ENCODE data around the gene GFI1B.

- peak; percentile 85 for TF ChIP-seq MAX (IDR thresholded peaks at IDR 0.05; ENCODE audit: low read depth, low read length)
- no peak for TF ChIP-seq POLR2A (IDR thresholded peaks at IDR 0.05; ENCODE audit: extremely low read depth, insufficient read length)
- TF ChIP-seq CTCF (IDR thresholded peaks at IDR 0.05; ENCODE audit: low read depth, low read length) = no peak
- TF ChIP-seq MYC (IDR thresholded peaks at IDR 0.05; ENCODE audit: low read depth, low read length) = peak; percentile 62
These were observed 13.1 kb downstream of the GFI1B start for GRCh38 chr9:132991351-132992300.

All from NB4 (cell line).